Hepatocyte (in vitro differentiated cells): ENCODE measurements around the gene ANKRD35.

Experiments used
- EZH2 ChIP-seq: fragments of 200-600 bp; sonication (generic); IDR thresholded peaks from 2 replicates; pipeline ENCODE4 v1.6.1; 2016; ENCODE audit warnings: antibody characterized with exemption, mild to moderate bottlenecking, borderline replicate concordance
- EZH2phosphoT487 ChIP-seq: fragments of 200-600 bp; sonication (generic); IDR thresholded peaks from one replicate; pipeline ENCODE4 v1.6.1; 2018; ENCODE audit warnings: antibody characterized with exemption, mild to moderate bottlenecking, low read depth, moderate library complexity; ENCODE audit not compliant: unreplicated experiment, severe bottlenecking
- TF ChIP-seq, protein P1 (sequence below): fragments of 200-600 bp; sonication (generic); IDR thresholded peaks from 2 replicates; pipeline ENCODE4 v1.5.1; 2016; ENCODE audit warnings: antibody characterized with exemption, mild to moderate bottlenecking; ENCODE audit not compliant: poor library complexity

DNA sequence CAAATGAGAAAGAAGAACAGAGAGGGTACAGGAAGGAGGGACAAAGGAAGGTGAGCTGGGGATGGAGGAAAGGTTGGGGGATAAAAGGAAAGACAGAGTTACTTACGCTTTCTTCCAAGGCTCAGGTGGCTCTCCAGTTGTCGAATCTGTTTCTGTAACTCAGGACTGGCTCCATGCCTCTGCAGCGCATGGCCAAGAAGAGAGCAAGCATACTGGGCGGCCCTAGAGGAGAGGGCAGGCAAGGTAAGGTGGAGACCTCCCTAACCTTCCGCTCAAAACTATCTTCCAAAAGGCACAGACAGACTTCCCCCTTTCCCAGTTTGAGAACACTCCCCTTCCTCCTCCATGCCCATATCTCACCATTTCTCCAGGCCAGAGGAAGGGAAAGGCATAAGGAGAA, 31.9 kb upstream of the ANKRD35 start:
- TF ChIP-seq EZH2phosphoT487 (no peak), EZH2 (no peak)
- TF ChIP-seq, protein P1, sequence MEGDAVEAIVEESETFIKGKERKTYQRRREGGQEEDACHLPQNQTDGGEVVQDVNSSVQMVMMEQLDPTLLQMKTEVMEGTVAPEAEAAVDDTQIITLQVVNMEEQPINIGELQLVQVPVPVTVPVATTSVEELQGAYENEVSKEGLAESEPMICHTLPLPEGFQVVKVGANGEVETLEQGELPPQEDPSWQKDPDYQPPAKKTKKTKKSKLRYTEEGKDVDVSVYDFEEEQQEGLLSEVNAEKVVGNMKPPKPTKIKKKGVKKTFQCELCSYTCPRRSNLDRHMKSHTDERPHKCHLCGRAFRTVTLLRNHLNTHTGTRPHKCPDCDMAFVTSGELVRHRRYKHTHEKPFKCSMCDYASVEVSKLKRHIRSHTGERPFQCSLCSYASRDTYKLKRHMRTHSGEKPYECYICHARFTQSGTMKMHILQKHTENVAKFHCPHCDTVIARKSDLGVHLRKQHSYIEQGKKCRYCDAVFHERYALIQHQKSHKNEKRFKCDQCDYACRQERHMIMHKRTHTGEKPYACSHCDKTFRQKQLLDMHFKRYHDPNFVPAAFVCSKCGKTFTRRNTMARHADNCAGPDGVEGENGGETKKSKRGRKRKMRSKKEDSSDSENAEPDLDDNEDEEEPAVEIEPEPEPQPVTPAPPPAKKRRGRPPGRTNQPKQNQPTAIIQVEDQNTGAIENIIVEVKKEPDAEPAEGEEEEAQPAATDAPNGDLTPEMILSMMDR, result no peak
